IMR-90 (cell line): ENCODE measurements around the gene GFY. TPM values are rescaled to one million over a fixed set of nuclear protein-coding genes. Genes with fewer than 3 reads are reported as not detected.

ENCODE experiments used
- ATAC-seq: fragments of 200-7000 bp; cut with Tn5 transposase; 2 replicates; pipeline ENCODE4 v1.9.1; 2020; ENCODE audit warnings: low read depth, mild to moderate bottlenecking, moderate library complexity
- BruUV-seq: library from RNA; stranded (reverse); fragments of 400-500 nt; replicated peaks from 2 replicates; lab custom pipeline; 2021; lab: Mats Ljungman, UMichigan
- CTCF ChIA-PET: fragments of 300-600 bp; formaldehyde crosslinking; extraction: SDS; loops from one replicate; lab custom pipeline; 2021; ENCODE audit warnings: antibody characterized with exemption; lab: Yijun Ruan, JAX
- POLR2A ChIA-PET: fragments of 300-600 bp; sonication (Branson Sonifier 250); formaldehyde crosslinking; loops from one replicate; lab custom pipeline; 2022; ENCODE audit warnings: antibody characterized with exemption; ENCODE audit not compliant: unreplicated experiment; lab: Charles Lee
- DNase-seq: peaks from one replicate; pipeline ENCODE4 v3.0.0; 2013
- H2AFZ ChIP-seq: replicated peaks from 2 replicates; pipeline ENCODE3; 2013; ENCODE audit warnings: low read length, mild to moderate bottlenecking; ENCODE audit not compliant: poor library complexity
- H2AK5ac ChIP-seq: 2 replicates; pipeline ENCODE4 v1.6.1; 2013; ENCODE audit warnings: low read depth, low read length, inconsistent platforms
- H2AK9ac ChIP-seq: replicated peaks from 2 replicates; pipeline ENCODE3; 2013; ENCODE audit warnings: mild to moderate bottlenecking, low read depth, low read length, moderate library complexity; ENCODE audit not compliant: poor library complexity
- H2BK120ac ChIP-seq: 2 replicates; pipeline ENCODE4 v1.6.1; 2013; ENCODE audit warnings: low read depth, low read length, inconsistent platforms
- H2BK15ac ChIP-seq: 3 replicates; pipeline ENCODE4 v1.6.1; 2013; ENCODE audit warnings: low read depth, low read length, inconsistent platforms
- H2BK20ac ChIP-seq: 2 replicates; pipeline ENCODE4 v1.6.1; 2013; ENCODE audit warnings: low read depth, mild to moderate bottlenecking, inconsistent platforms, low read length, moderate library complexity
- H2BK5ac ChIP-seq: 2 replicates; pipeline ENCODE4 v1.6.1; 2013; ENCODE audit warnings: mild to moderate bottlenecking, low read depth, low read length, inconsistent platforms; ENCODE audit not compliant: poor library complexity, severe bottlenecking
- H3K14ac ChIP-seq: replicated peaks from 2 replicates; pipeline ENCODE4 v1.6.1; 2013; ENCODE audit warnings: low read depth, low read length, inconsistent platforms
- H3K18ac ChIP-seq: 2 replicates; pipeline ENCODE4 v1.6.1; 2013; ENCODE audit warnings: low read depth, low read length, control low read depth
- H3K23ac ChIP-seq: 2 replicates; pipeline ENCODE4 v1.6.1; 2013; ENCODE audit warnings: low read depth, low read length, inconsistent platforms
- H3K27ac ChIP-seq: 2 replicates; pipeline ENCODE4 v1.5.1; 2013; ENCODE audit warnings: mild to moderate bottlenecking, control low read depth, low read length; ENCODE audit not compliant: insufficient read depth
- H3K27me3 ChIP-seq: 2 replicates; pipeline ENCODE4 v1.6.1; 2013; ENCODE audit warnings: low read length; ENCODE audit not compliant: control insufficient read depth, insufficient read depth
- H3K36me3 ChIP-seq: 2 replicates; pipeline ENCODE4 v1.6.1; 2013; ENCODE audit warnings: low read length, mixed read lengths; ENCODE audit not compliant: control insufficient read depth, insufficient read depth
- H3K4ac ChIP-seq: 2 replicates; pipeline ENCODE4 v1.6.1; 2013; ENCODE audit warnings: low read depth, low read length, inconsistent platforms
- H3K4me1 ChIP-seq: 2 replicates; pipeline ENCODE4 v1.6.1; 2013; ENCODE audit warnings: low read length, mixed read lengths; ENCODE audit not compliant: control insufficient read depth, insufficient read depth
- H3K4me2 ChIP-seq: 2 replicates; pipeline ENCODE4 v1.6.1; 2013; ENCODE audit warnings: low read depth, mild to moderate bottlenecking, control low read depth, low read length, moderate library complexity
- H3K4me3 ChIP-seq: 2 replicates; pipeline ENCODE4 v1.5.1; 2013; ENCODE audit warnings: low read depth, mild to moderate bottlenecking, control low read depth, low read length, moderate library complexity; ENCODE audit not compliant: insufficient read depth
- H3K56ac ChIP-seq: 2 replicates; pipeline ENCODE4 v1.6.1; 2013; ENCODE audit warnings: low read length, inconsistent platforms; ENCODE audit not compliant: insufficient read depth; ENCODE audit errors: extremely low read depth
- H3K79me1 ChIP-seq, 2 experiments: 2 replicates each; pipeline ENCODE4 v1.6.1; 2013; ENCODE audit warnings: low read length in 2 of 2, inconsistent platforms in 1 of 2, low read depth in 1 of 2
- H3K9ac ChIP-seq: 2 replicates; pipeline ENCODE4 v1.6.1; 2013; ENCODE audit warnings: low read depth, low read length, control low read depth
- H3K9me1 ChIP-seq: 2 replicates; pipeline ENCODE4 v1.6.1; 2013; ENCODE audit warnings: low read length, inconsistent platforms; ENCODE audit not compliant: insufficient read depth
- H3K9me3 ChIP-seq: 2 replicates; pipeline ENCODE4 v1.6.1; 2013; ENCODE audit warnings: low read length; ENCODE audit not compliant: control insufficient read depth, insufficient read depth
- H4K20me1 ChIP-seq: 2 replicates; pipeline ENCODE4 v1.6.1; 2013; ENCODE audit warnings: low read length, inconsistent platforms; ENCODE audit not compliant: insufficient read depth
- H4K5ac ChIP-seq: 2 replicates; pipeline ENCODE4 v1.6.1; 2013; ENCODE audit warnings: mild to moderate bottlenecking, low read depth, low read length, control low read depth
- H4K8ac ChIP-seq, 2 experiments: 2 replicates each; pipeline ENCODE4 v1.6.1; 2013; ENCODE audit warnings: low read depth in 2 of 2, low read length in 2 of 2, control low read depth in 1 of 2, inconsistent platforms in 1 of 2
- H4K91ac ChIP-seq: 2 replicates; pipeline ENCODE4 v1.6.1; 2013; ENCODE audit warnings: low read depth, low read length, inconsistent platforms; ENCODE audit not compliant: insufficient read depth
- BHLHE40 ChIP-seq: fragments of 150-350 bp; IDR thresholded peaks from 2 replicates; pipeline ENCODE4 v1.6.1; 2016; ENCODE audit warnings: mild to moderate bottlenecking, low read depth, low read length
- CEBPB ChIP-seq: IDR thresholded peaks from 2 replicates; pipeline ENCODE4 v1.6.1; 2012; ENCODE audit warnings: low read depth, low read length, improper control_type of control experiment
- CHD1 ChIP-seq: IDR thresholded peaks from 2 replicates; pipeline ENCODE4 v1.6.1; 2012; ENCODE audit warnings: low read depth, low read length, improper control_type of control experiment
- FOS ChIP-seq: fragments of 150-350 bp; IDR thresholded peaks from 2 replicates; pipeline ENCODE4 v1.6.1; 2016; ENCODE audit warnings: low read depth, low read length
- MAFK ChIP-seq: IDR thresholded peaks from 2 replicates; pipeline ENCODE4 v1.6.1; 2012; ENCODE audit warnings: low read depth, low read length, improper control_type of control experiment
- MAZ ChIP-seq: IDR thresholded peaks from 2 replicates; pipeline ENCODE4 v1.6.1; 2012; ENCODE audit warnings: low read depth, mild to moderate bottlenecking, low read length, improper control_type of control experiment, moderate library complexity, borderline replicate concordance
- MXI1 ChIP-seq: IDR thresholded peaks from 2 replicates; pipeline ENCODE4 v1.6.1; 2012; ENCODE audit warnings: low read depth, mild to moderate bottlenecking, low read length, moderate library complexity, borderline replicate concordance
- NFE2L2 ChIP-seq: fragments of 150-350 bp; IDR thresholded peaks from 2 replicates; pipeline ENCODE4 v1.6.1; 2016; ENCODE audit warnings: low read depth, mild to moderate bottlenecking, low read length
- POLR2A ChIP-seq: IDR thresholded peaks from 2 replicates; pipeline ENCODE4 v1.6.1; 2012; ENCODE audit warnings: mild to moderate bottlenecking, low read depth, low read length
- RAD21 ChIP-seq: IDR thresholded peaks from 2 replicates; pipeline ENCODE4 v1.6.1; 2012; ENCODE audit warnings: low read length, improper control_type of control experiment
- RCOR1 ChIP-seq: IDR thresholded peaks from 2 replicates; pipeline ENCODE4 v1.6.1; 2012; ENCODE audit warnings: mild to moderate bottlenecking, low read length, improper control_type of control experiment; ENCODE audit not compliant: insufficient replicate concordance
- RFX5 ChIP-seq: IDR thresholded peaks from 2 replicates; pipeline ENCODE4 v1.8.0; 2012; ENCODE audit warnings: low read depth, mild to moderate bottlenecking, low read length, moderate library complexity
- SMC3 ChIP-seq: fragments of 150-350 bp; IDR thresholded peaks from 2 replicates; pipeline ENCODE4 v1.6.1; 2016; ENCODE audit warnings: low read depth, mild to moderate bottlenecking, antibody characterized with exemption, low read length, moderate library complexity
- WGBS, 2 experiments: methylation state at CpG; one replicate each; pipeline versions ENCODE4 v1.1.5 to v1.1.7; 2013; ENCODE audit warnings: missing lambda C conversion rate in 2 of 2; ENCODE audit not compliant: insufficient read length in 1 of 2; ENCODE audit errors: extremely low coverage in 2 of 2; 5-methylcytosine and 5-hydroxymethylcytosine counted together
- dilution Hi-C: fragments of 300-500 bp; cut with HindIII; formaldehyde crosslinking; loops from one replicate; pipeline ENCODE4 v1.14.3; 2018; ENCODE audit warnings: low sequenced_read_pairs; ENCODE audit not compliant: unreplicated experiment
- in situ Hi-C: fragments of 300-500 bp; cut with MboI; formaldehyde crosslinking; loops from 3 replicates; pipeline ENCODE4 v1.14.3; 2019; ENCODE audit warnings: low sequenced_read_pairs, inconsistent platforms, mixed read lengths
- intact Hi-C: fragments of 100-400 bp; cut with micrococcal nuclease; formaldehyde crosslinking; loops from 2 replicates; pipeline ENCODE4 v1.10.0; 2022
- polyA plus RNA-seq, 3 experiments: library from polyadenylated mRNA; depleted of rRNA; stranded (reverse); fragments of >200 nt; gene quantifications; 2 replicates each; pipeline ENCODE4 v1.2.3, GENCODE V29; 2012; ENCODE audit warnings: low replicate concordance in 1 of 3
- total RNA-seq: library from RNA; depleted of rRNA; stranded (reverse); fragments of >200 nt; gene quantifications from 2 replicates; pipeline ENCODE4 v1.2.3, GENCODE V29; 2012
- TF ChIP-seq, protein P1 (sequence below): fragments of 150-350 bp; IDR thresholded peaks from 2 replicates; pipeline ENCODE4 v1.6.1; 2017; ENCODE audit warnings: mild to moderate bottlenecking, antibody characterized with exemption, low read length, low read depth
- TF ChIP-seq, protein P2 (sequence below): fragments of 150-350 bp; IDR thresholded peaks from 2 replicates; pipeline ENCODE4 v1.6.1; 2016; ENCODE audit warnings: low read depth, mild to moderate bottlenecking, low read length, moderate library complexity, borderline replicate concordance
- TF ChIP-seq, protein P3 (sequence below): conservative IDR thresholded peaks from 2 replicates; pipeline ENCODE4 v1.5.1; 2012; ENCODE audit warnings: mild to moderate bottlenecking, low read depth, low read length, improper control_type of control experiment

GFY gene
- total and polyA plus RNA-seq, 2 of the 4 experiments (the other 2 are of a cell fraction), result not detected

DNA sequence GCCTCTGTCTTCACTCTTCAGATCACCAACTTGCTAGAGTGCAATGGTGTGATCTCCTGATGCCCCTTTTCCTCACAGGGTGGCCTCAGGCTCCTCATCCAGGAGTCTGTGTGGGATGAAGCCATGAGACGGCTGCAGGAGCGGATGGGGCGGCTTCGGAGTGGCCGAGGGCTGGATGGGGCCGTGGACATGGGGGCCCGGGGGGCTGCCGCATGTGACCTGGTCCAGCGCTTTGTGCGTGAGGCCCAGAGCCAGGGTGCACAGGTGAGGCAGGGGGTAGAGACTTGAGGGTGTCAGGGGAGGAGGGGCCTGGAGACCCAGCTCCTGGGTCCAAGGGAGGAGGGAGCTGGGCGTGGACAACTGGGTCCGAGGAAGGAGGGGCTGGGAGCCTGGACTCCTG is 37.3 kb downstream of the GFY start:
- Histone ChIP-seq H2AFZ (no peak overlapping the region), H3K27ac (no peak overlapping the region), H3K4me3 (no peak overlapping the region), H3K9me3 (no peaks in the 10 kb centered on the region), H3K56ac (no peak overlapping the region), H2AK9ac (no peak overlapping the region), H4K91ac (no peak overlapping the region), H3K9ac (no peak overlapping the region), H3K4me1 (no peaks in the 10 kb centered on the region), H2BK15ac (no peak overlapping the region), H3K79me1 (no peaks in the 10 kb centered on the region), H2BK20ac (no peak overlapping the region), H4K5ac (no peak overlapping the region), H4K20me1 (no peaks in the 10 kb centered on the region), H3K23ac (no peak overlapping the region), H3K4ac (no peak overlapping the region), H3K18ac (no peak overlapping the region), H2BK120ac (no peak overlapping the region), H3K36me3 (peaks cover 10% of the 10 kb centered on the region), H4K8ac (no peak overlapping the region), H3K27me3 (no peaks in the 10 kb centered on the region), H3K4me2 (no peak overlapping the region), H3K14ac (no peak overlapping the region), H2AK5ac (no peak overlapping the region), H2BK5ac (no peak overlapping the region), H3K9me1 (no peaks in the 10 kb centered on the region)
- intact Hi-C loops (no loop called here), in situ Hi-C loops (no loop called here), dilution Hi-C loops (no loop called here)
- ChIA-PET POLR2A (no interaction called here), CTCF (no interaction called here)
- no peak for DNase-seq
- WGBS, 2 experiments, result 100% methylated on average over 3 of the region's 12 CpGs; no CpG with 5 or more reads in 1 of the 2 experiments
- TF ChIP-seq RFX5 (no peak), BHLHE40 (no peak), MAZ (no peak), CHD1 (no peak), NFE2L2 (no peak), SMC3 (no peak), POLR2A (no peak), CEBPB (no peak), MXI1 (no peak), RAD21 (no peak), MAFK (no peak), FOS (no peak), RCOR1 (no peak)
- TF ChIP-seq, protein P1, sequence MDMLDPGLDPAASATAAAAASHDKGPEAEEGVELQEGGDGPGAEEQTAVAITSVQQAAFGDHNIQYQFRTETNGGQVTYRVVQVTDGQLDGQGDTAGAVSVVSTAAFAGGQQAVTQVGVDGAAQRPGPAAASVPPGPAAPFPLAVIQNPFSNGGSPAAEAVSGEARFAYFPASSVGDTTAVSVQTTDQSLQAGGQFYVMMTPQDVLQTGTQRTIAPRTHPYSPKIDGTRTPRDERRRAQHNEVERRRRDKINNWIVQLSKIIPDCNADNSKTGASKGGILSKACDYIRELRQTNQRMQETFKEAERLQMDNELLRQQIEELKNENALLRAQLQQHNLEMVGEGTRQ, result no peak
- TF ChIP-seq, protein P2, sequence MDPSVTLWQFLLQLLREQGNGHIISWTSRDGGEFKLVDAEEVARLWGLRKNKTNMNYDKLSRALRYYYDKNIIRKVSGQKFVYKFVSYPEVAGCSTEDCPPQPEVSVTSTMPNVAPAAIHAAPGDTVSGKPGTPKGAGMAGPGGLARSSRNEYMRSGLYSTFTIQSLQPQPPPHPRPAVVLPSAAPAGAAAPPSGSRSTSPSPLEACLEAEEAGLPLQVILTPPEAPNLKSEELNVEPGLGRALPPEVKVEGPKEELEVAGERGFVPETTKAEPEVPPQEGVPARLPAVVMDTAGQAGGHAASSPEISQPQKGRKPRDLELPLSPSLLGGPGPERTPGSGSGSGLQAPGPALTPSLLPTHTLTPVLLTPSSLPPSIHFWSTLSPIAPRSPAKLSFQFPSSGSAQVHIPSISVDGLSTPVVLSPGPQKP, result no peak
- TF ChIP-seq, protein P3, sequence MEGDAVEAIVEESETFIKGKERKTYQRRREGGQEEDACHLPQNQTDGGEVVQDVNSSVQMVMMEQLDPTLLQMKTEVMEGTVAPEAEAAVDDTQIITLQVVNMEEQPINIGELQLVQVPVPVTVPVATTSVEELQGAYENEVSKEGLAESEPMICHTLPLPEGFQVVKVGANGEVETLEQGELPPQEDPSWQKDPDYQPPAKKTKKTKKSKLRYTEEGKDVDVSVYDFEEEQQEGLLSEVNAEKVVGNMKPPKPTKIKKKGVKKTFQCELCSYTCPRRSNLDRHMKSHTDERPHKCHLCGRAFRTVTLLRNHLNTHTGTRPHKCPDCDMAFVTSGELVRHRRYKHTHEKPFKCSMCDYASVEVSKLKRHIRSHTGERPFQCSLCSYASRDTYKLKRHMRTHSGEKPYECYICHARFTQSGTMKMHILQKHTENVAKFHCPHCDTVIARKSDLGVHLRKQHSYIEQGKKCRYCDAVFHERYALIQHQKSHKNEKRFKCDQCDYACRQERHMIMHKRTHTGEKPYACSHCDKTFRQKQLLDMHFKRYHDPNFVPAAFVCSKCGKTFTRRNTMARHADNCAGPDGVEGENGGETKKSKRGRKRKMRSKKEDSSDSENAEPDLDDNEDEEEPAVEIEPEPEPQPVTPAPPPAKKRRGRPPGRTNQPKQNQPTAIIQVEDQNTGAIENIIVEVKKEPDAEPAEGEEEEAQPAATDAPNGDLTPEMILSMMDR, result no peak
- no peak for ATAC-seq
- no TSS peak for BruUV-seq
